Uterus (tissue), 4 donors: ENCODE measurements around the gene EVA1C. TPM values are rescaled to one million over a fixed set of nuclear protein-coding genes. Genes with fewer than 3 reads are reported as not detected.
"Not testable (repeated sequence)": the region's sequence is repeated elsewhere in the genome, so short reads cannot be mapped to it uniquely, and the experiment has no call there.

ENCODE experiments used
- DNase-seq, 2 donors: peaks; one replicate each; pipeline ENCODE4 v3.0.0-alpha.2; 2019 to 2020
- H3K27ac ChIP-seq, 2 donors: fragments of 200-600 bp; sonication (generic); 1 replicate in 1 of 2; 2 replicates in 1 of 2; pipeline ENCODE4 v1.5.1; 2016 to 2018
- H3K27me3 ChIP-seq, 2 donors: fragments of 200-600 bp; sonication (generic); one replicate each; pipeline ENCODE4 v1.5.1; 2018 to 2019; ENCODE audit warnings: control low read depth in 1 of 2
- H3K36me3 ChIP-seq, 2 donors: fragments of 200-600 bp; sonication (generic); one replicate each; pipeline ENCODE4 v1.5.1; 2019; ENCODE audit warnings: control low read depth in 1 of 2
- H3K4me1 ChIP-seq, 2 donors: fragments of 200-600 bp; sonication (generic); one replicate each; pipeline ENCODE4 v1.5.1; 2018 to 2019; ENCODE audit warnings: control low read depth in 1 of 2
- H3K4me3 ChIP-seq, 2 donors: fragments of 200-600 bp; sonication (generic); 1 replicate in 1 of 2; 2 replicates in 1 of 2; pipeline ENCODE4 v1.5.1; 2018 to 2019; ENCODE audit warnings: mild to moderate bottlenecking in 1 of 2
- H3K9me3 ChIP-seq, 2 donors: fragments of 200-600 bp; sonication (generic); one replicate each; pipeline ENCODE4 v1.5.1; 2019; ENCODE audit warnings: control low read depth in 1 of 2
- CTCF ChIP-seq, 4 experiments: fragments of 200-600 bp in 2 of 4; fragments of 450-650 bp in 2 of 4; sonication (generic) in 2 of 4; IDR thresholded peaks; one replicate each; pipeline ENCODE4 v1.5.1; 2016 to 2019; ENCODE audit warnings: antibody characterized with exemption in 4 of 4, mild to moderate bottlenecking in 2 of 4, moderate library complexity in 1 of 4
- POLR2A ChIP-seq, 2 donors: fragments of 450-650 bp; IDR thresholded peaks; one replicate each; pipeline ENCODE4 v1.6.1; 2016; ENCODE audit warnings: antibody characterized with exemption in 2 of 2, mild to moderate bottlenecking in 1 of 2, moderate library complexity in 1 of 2
- intact Hi-C: fragments of 100-400 bp; cut with DNase I; formaldehyde crosslinking; loops from one replicate; pipeline ENCODE4 v1.15.1; 2023; ENCODE audit warnings: low total_unique reads
- total RNA-seq, 4 donors: library from RNA; depleted of rRNA in 3 of 4; stranded (reverse); fragments of >200 nt in 3 of 4; gene quantifications; one replicate each; pipeline versions ENCODE4 v1.1.0 to v1.2.4, GENCODE V29; 2014 to 2023
- donor health status: DM: yes; HTN: yes; CAD: no.

EVA1C gene
- total RNA-seq, 4 donors from 2014 or later = 8.3 to 105 (median 48.7) TPM

DNA sequence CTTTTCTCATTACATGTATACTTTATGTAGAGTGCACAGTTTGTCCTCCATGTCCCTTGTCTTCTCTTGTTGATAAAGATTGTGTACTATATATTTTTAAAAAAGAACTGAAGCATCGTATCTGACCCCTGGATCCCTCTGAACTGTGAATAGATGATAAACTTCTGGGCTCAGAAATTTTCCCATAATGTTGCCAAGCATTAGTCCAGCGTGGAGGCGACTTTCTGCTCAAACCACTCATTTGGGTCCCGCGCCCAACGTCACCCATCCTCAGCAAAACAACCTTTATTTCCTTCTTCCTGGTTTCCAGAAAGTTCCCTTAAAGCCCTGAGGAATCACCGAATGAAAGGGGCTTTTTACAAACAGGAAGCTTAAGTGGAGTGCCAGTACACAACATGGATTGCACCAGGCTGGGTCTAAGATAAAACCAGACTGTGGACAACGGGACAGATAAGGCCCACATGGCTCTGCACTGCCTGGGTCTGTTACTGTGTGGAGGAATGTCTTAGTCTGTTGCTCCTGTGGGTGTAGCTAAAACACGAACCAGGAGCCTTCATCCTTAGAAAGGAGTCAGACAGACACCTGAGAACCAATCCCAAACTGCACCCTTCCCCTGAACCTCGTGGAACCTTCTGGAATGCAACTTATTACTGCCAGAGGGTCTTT lies 15.6 kb downstream of the EVA1C start:
- H3K4me3 ChIP-seq = no peak overlapping the region
- peaks cover 5 to 8% of the 10 kb centered on the region in 2 donors for H3K4me1 ChIP-seq
- no peak for DNase-seq
- intact Hi-C loops = no loop called here
- TF ChIP-seq CTCF (IDR thresholded peaks at IDR 0.05) = no peak
- no peak for TF ChIP-seq POLR2A (IDR thresholded peaks at IDR 0.05)
- H3K9me3 ChIP-seq = no peaks in the 10 kb centered on the region
- H3K36me3 ChIP-seq = no peaks in the 10 kb centered on the region
- H3K27ac ChIP-seq = peak overlapping the region; percentile 16 to 35
- no peaks in the 10 kb centered on the region for H3K27me3 ChIP-seq

DNA sequence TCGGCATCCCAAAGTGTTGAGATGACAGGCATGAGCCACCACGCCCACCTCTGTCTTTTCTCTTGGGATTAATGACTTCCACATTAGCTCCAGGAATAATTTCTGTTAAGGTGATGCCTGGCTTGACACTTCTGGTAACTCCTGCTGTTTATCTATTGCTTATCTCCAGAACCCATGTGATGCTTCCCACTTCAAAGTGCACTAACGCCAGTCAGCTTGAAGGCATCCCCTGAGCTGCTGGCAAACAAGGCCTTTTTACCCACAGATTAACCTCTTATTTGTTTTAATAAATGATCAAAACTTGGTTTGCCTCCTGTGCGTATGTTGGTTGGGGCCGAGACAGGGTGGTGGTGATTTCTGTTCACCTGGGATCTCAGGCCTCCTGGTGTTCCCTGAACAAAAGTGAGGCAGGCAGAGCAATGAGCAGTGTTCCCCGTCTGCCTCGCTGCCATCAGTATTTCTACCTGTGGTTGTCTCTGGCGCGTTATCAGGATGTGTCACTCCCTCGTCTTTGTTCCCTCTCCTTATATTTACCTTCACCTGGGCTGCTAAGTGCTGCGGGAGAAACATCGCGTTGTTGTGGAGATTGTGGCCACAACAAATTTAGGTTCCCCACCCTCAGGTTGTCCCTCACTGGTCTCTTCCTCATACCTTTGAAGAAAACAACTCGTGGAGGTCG lies 20.6 kb downstream of the EVA1C start:
- H3K9me3 ChIP-seq, intact Hi-C loops, H3K4me3 ChIP-seq, H3K27me3 ChIP-seq, H3K4me1 ChIP-seq, H3K36me3 ChIP-seq, H3K27ac ChIP-seq, DNase-seq: not testable (repeated sequence)

GRCh38 chr21:32437729-32438128 lies 25.2 kb downstream of the EVA1C start:
- no peak for TF ChIP-seq POLR2A (IDR thresholded peaks at IDR 0.05)
- no peak for TF ChIP-seq CTCF (IDR thresholded peaks at IDR 0.05)
- no peaks in the 10 kb centered on the region for H3K36me3 ChIP-seq
- no peak overlapping the region for H3K27ac ChIP-seq
- no peak overlapping the region for H3K4me3 ChIP-seq
- intact Hi-C loops = no loop called here
- H3K4me1 ChIP-seq = no peaks in the 10 kb centered on the region
- no peaks in the 10 kb centered on the region for H3K9me3 ChIP-seq
- DNase-seq = no peak
- H3K27me3 ChIP-seq = no peaks in the 10 kb centered on the region

- peaks cover 0 to 5% of the 10 kb centered on the region in 2 donors for H3K9me3 ChIP-seq
- H3K4me1 ChIP-seq = no peaks in the 10 kb centered on the region
- no peak overlapping the region for H3K27ac ChIP-seq
- H3K27me3 ChIP-seq = no peaks in the 10 kb centered on the region
- TF ChIP-seq POLR2A (IDR thresholded peaks at IDR 0.05) = no peak
- TF ChIP-seq CTCF (IDR thresholded peaks at IDR 0.05) = no peak
- no peaks in the 10 kb centered on the region for H3K36me3 ChIP-seq
- DNase-seq = no peak
- intact Hi-C loops = no loop called here
- no peak overlapping the region for H3K4me3 ChIP-seq
These were observed 30.2 kb downstream of the EVA1C start for GRCh38 chr21:32442566-32443318.

GRCh38 chr21:32445101-32445500 lies 32.6 kb downstream of the EVA1C start:
- Histone ChIP-seq H3K9me3 (peaks cover 0 to 5% of the 10 kb centered on the region in 2 donors), H3K27ac (no peak overlapping the region), H3K4me1 (peaks cover 0 to 3% of the 10 kb centered on the region in 2 donors), H3K4me3 (no peak overlapping the region), H3K36me3 (no peaks in the 10 kb centered on the region), H3K27me3 (no peaks in the 10 kb centered on the region)
- TF ChIP-seq POLR2A (IDR thresholded peaks at IDR 0.05) (no peak), CTCF (IDR thresholded peaks at IDR 0.05) (no peak)
- intact Hi-C loops = no loop called here
- DNase-seq = no peak

DNA sequence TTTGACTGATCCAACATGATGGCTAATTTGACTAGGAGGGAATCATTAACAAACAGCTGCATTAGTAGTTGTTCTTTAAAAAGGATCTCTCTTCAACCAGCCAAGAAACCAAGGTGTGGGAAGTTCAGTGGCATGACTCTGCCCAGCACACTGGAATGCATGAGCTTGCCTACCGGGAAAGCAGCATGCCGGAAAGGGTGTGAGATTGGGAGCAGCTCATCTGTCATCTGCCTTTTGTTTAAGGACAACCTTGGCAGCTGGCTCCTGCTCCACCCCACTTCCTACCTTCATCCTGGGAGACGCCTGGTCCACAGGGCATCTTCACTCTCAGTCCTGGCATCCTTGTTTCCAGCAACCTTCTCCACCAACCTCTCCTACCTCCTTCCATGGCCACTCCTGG lies 33.9 kb downstream of the EVA1C start:
- H3K9me3 ChIP-seq, DNase-seq, H3K27me3 ChIP-seq, intact Hi-C loops, H3K36me3 ChIP-seq, H3K4me3 ChIP-seq: not testable (repeated sequence)
- H3K27ac ChIP-seq = peak overlapping the region in 1 of 2 donors; percentile 37
- H3K4me1 ChIP-seq = peaks cover 0 to 11% of the 10 kb centered on the region in 2 donors
